Measurements from ENCODE around the gene SGK2.

Gene SGK2

DNA sequence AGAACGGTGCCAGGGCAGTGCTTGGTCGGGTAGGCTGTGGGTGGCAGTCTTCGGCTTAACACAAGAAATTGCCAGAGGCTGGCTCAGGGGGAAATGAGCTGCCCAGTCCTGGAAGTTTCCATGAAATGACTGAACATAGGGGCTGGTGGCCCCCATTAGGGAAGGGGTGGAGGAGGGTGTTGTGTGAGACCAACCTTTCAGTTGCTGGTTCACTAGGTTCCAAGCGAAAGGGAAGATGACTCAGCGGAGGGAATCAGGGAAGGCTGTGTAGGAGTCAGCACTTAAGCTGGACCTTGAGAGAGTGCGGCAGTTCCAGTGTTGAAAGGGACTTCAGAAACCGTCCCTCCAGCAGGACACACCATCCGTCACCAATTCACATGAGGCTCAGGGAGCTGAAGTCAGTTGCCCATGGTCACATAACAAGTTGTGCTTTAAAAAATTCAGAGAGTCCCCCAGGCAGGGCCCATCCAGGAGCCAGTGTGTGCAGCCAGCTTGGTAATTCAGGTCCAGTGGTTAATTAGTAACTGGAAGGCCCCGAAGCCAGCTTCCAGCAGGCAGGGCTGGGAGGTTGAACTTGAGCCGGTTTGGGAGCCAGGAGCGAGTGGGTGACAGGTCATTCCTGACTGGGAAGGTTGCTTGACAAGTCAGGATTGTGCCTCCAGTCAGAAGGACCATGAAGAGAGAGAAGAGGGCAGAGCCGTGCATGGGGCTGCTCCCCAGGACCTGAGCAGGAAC, at the start of gene SGK2:
TSS of gene SGK2 (plus strand) at position 616 of the 735 bp plus-strand sequence. CDS start 7,469 bp downstream, outside the sequence.
- no peaks in the 10 kb centered on the region for H3K36me3 ChIP-seq (ENCODE audit: control insufficient read depth in 2 of 2, insufficient read depth in 1 of 2, low read length in 2 of 2)
- TF ChIP-seq REST (tag by site-specific recombination; IDR thresholded peaks at IDR 0.05): no peak
- TF ChIP-seq ZFHX2 (tag by site-specific recombination; conservative IDR thresholded peaks at IDR 0.05): peak; percentile 14; the same call in 1 of the 2 replicates
- no peaks in the 10 kb centered on the region for H3K4me1 ChIP-seq (ENCODE audit: control insufficient read depth, insufficient read depth, low read length)
- ChIA-PET POLR2A (no interaction called here), CTCF (interaction anchor here (0.5 to 0.9 kb wide), 3 partner anchors 16 to 217 kb away, joined by 3 read pairs; no protein-coding TSS in a partner anchor)
- H3K27ac ChIP-seq (ENCODE audit: extremely low read depth, low read depth, low read length): no peak within 1 kb of the TSS
- H3K4me3 ChIP-seq (ENCODE audit: low read depth, low read length): no peak within 1 kb of the TSS
- no peaks in the 10 kb centered on the region for H3K9me3 ChIP-seq (ENCODE audit: control insufficient read depth, insufficient read depth, low read depth, low read length)

GRCh38 chr20:43511879-43512278, 46.9 kb upstream of the SGK2 start:
- Histone ChIP-seq H3K4me1 (ENCODE audit: control insufficient read depth, insufficient read depth, low read length) (peaks cover 6% of the 10 kb centered on the region; the same call in 1 of the 2 replicates), H3K4me3 (ENCODE audit: low read depth, low read length) (no peak overlapping the region), H3K36me3 (ENCODE audit: control insufficient read depth in 2 of 2, insufficient read depth in 1 of 2, low read length in 2 of 2) (peaks cover 0 to 11% of the 10 kb centered on the region in 2 experiments; a peak in 1 of 3 replicates), H3K9me3 (ENCODE audit: control insufficient read depth, insufficient read depth, low read depth, low read length) (no peaks in the 10 kb centered on the region), H3K27ac (ENCODE audit: extremely low read depth, low read depth, low read length) (no peak overlapping the region)
- ChIA-PET POLR2A (no interaction called here), CTCF (no interaction called here)
- TF ChIP-seq ZNF792 (tag by site-specific recombination; IDR thresholded peaks at IDR 0.05) (no peak), KLF9 (tag by site-specific recombination; IDR thresholded peaks at IDR 0.05; ENCODE audit: low read depth) (no peak), ZNF16 (tag by site-specific recombination; IDR thresholded peaks at IDR 0.05; ENCODE audit: low read depth) (no peak), ZNF473 (tag by site-specific recombination; IDR thresholded peaks at IDR 0.05) (no peak), ZBTB7A (tag by site-specific recombination; IDR thresholded peaks at IDR 0.05; ENCODE audit: low read depth) (no peak), ZNF544 (tag by site-specific recombination; IDR thresholded peaks at IDR 0.05) (no peak), ZNF391 (tag by site-specific recombination; IDR thresholded peaks at IDR 0.05; ENCODE audit: borderline replicate concordance, low read depth) (no peak), ZNF585B (tag by site-specific recombination; IDR thresholded peaks at IDR 0.05) (no peak), SP2 (tag by site-specific recombination; IDR thresholded peaks at IDR 0.05) (no peak), ZNF121 (tag by site-specific recombination; IDR thresholded peaks at IDR 0.05) (no peak)
- TF ChIP-seq, protein P1, sequence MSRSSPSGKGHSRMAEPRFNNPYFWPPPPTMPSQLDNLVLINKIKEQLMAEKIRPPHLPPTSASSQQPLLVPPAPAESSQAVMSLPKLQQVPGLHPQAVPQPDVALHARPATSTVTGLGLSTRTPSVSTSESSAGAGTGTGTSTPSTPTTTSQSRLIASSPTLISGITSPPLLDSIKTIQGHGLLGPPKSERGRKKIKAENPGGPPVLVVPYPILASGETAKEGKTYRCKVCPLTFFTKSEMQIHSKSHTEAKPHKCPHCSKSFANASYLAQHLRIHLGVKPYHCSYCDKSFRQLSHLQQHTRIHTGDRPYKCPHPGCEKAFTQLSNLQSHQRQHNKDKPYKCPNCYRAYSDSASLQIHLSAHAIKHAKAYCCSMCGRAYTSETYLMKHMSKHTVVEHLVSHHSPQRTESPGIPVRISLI (tag by site-specific recombination; IDR thresholded peaks at IDR 0.05): no peak
- TF ChIP-seq, protein P2, sequence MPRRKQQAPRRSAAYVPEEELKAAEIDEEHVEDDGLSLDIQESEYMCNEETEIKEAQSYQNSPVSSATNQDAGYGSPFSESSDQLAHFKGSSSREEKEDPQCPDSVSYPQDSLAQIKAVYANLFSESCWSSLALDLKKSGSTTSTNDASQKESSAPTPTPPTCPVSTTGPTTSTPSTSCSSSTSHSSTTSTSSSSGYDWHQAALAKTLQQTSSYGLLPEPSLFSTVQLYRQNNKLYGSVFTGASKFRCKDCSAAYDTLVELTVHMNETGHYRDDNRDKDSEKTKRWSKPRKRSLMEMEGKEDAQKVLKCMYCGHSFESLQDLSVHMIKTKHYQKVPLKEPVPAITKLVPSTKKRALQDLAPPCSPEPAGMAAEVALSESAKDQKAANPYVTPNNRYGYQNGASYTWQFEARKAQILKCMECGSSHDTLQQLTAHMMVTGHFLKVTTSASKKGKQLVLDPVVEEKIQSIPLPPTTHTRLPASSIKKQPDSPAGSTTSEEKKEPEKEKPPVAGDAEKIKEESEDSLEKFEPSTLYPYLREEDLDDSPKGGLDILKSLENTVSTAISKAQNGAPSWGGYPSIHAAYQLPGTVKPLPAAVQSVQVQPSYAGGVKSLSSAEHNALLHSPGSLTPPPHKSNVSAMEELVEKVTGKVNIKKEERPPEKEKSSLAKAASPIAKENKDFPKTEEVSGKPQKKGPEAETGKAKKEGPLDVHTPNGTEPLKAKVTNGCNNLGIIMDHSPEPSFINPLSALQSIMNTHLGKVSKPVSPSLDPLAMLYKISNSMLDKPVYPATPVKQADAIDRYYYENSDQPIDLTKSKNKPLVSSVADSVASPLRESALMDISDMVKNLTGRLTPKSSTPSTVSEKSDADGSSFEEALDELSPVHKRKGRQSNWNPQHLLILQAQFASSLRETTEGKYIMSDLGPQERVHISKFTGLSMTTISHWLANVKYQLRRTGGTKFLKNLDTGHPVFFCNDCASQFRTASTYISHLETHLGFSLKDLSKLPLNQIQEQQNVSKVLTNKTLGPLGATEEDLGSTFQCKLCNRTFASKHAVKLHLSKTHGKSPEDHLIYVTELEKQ (tag by site-specific recombination; IDR thresholded peaks at IDR 0.05; ENCODE audit: borderline replicate concordance): no peak
- TF ChIP-seq, protein P3, sequence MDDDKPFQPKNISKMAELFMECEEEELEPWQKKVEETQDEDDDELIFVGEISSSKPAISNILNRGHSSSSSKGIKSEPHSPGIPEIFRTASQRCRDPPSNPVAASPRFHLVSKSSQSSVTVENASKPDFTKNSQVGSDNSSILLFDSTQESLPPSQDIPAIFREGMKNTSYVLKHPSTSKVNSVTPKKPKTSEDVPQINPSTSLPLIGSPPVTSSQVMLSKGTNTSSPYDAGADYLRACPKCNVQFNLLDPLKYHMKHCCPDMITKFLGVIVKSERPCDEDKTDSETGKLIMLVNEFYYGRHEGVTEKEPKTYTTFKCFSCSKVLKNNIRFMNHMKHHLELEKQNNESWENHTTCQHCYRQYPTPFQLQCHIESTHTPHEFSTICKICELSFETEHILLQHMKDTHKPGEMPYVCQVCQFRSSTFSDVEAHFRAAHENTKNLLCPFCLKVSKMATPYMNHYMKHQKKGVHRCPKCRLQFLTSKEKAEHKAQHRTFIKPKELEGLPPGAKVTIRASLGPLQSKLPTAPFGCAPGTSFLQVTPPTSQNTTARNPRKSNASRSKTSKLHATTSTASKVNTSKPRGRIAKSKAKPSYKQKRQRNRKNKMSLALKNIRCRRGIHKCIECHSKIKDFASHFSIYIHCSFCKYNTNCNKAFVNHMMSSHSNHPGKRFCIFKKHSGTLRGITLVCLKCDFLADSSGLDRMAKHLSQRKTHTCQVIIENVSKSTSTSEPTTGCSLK (tag by site-specific recombination; IDR thresholded peaks at IDR 0.05): no peak

Measured in HEK293 (cell line).